Retinal pigment epithelial cell (primary cell): ENCODE data around the gene HCRT.

ENCODE experiments used
- DNase-seq: peaks from one replicate; pipeline ENCODE4 v3.0.0-alpha.2; 2010; ENCODE audit warnings: low read depth
- H3K4me3 ChIP-seq: 2 replicates; pipeline ENCODE4 v1.5.1; 2011; ENCODE audit warnings: mild to moderate bottlenecking, low read length, control low read depth, moderate library complexity
- TF ChIP-seq, protein P1 (sequence below): conservative IDR thresholded peaks from 2 replicates; pipeline ENCODE4 v1.5.1; 2011; ENCODE audit warnings: low read depth, low read length, control low read depth, inconsistent platforms

The HCRT gene

DNA sequence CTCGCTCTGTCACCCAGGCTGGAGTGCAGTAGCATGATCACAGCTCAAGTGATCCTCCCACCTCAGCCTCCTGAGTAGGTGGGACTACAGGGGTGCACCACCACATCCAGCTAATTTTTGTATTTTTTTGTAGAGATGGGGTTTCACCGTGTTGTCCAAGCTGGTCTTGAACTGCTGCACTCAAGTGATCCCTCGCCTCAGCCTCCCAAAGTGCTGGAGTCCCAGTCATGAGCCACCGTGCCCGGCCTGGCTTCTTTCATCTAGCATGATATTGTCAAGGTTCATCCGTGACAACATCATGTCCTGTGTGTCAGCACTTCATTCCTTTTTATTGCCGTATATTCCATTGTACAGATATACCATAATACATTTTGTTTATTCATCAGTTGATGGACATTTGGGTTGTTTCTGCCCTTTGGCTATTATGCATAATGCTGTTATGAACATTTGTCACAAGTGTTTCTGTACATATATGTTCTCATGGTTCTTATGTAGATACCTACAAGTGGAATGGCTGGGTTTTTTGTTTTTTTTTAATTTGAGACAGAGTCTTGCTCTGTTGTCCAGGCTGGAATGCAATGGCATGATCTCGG is 12.4 kb upstream of the HCRT start:
- TF ChIP-seq, protein P1, sequence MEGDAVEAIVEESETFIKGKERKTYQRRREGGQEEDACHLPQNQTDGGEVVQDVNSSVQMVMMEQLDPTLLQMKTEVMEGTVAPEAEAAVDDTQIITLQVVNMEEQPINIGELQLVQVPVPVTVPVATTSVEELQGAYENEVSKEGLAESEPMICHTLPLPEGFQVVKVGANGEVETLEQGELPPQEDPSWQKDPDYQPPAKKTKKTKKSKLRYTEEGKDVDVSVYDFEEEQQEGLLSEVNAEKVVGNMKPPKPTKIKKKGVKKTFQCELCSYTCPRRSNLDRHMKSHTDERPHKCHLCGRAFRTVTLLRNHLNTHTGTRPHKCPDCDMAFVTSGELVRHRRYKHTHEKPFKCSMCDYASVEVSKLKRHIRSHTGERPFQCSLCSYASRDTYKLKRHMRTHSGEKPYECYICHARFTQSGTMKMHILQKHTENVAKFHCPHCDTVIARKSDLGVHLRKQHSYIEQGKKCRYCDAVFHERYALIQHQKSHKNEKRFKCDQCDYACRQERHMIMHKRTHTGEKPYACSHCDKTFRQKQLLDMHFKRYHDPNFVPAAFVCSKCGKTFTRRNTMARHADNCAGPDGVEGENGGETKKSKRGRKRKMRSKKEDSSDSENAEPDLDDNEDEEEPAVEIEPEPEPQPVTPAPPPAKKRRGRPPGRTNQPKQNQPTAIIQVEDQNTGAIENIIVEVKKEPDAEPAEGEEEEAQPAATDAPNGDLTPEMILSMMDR: no peak
- H3K4me3 ChIP-seq: no peak overlapping the region
- DNase-seq: no peak

- H3K4me3 ChIP-seq: peak within 1 kb of the TSS; percentile 70
- TF ChIP-seq, protein P1: no peak
- DNase-seq: no peak
Measured at GRCh38 chr17:42193969-42194899, 9.0 kb upstream of the HCRT start, which contains the start of gene GHDC. Gene GHDC, minus strand, starts transcription at chr17:42194494. Its CDS starts 913 bp downstream, at chr17:42193581.

GRCh38 chr17:42193216-42193968 is 8.1 kb upstream of the HCRT start:
- DNase-seq: no peak
- H3K4me3 ChIP-seq: peak overlapping the region; percentile 70
- TF ChIP-seq, protein P1: no peak

DNA sequence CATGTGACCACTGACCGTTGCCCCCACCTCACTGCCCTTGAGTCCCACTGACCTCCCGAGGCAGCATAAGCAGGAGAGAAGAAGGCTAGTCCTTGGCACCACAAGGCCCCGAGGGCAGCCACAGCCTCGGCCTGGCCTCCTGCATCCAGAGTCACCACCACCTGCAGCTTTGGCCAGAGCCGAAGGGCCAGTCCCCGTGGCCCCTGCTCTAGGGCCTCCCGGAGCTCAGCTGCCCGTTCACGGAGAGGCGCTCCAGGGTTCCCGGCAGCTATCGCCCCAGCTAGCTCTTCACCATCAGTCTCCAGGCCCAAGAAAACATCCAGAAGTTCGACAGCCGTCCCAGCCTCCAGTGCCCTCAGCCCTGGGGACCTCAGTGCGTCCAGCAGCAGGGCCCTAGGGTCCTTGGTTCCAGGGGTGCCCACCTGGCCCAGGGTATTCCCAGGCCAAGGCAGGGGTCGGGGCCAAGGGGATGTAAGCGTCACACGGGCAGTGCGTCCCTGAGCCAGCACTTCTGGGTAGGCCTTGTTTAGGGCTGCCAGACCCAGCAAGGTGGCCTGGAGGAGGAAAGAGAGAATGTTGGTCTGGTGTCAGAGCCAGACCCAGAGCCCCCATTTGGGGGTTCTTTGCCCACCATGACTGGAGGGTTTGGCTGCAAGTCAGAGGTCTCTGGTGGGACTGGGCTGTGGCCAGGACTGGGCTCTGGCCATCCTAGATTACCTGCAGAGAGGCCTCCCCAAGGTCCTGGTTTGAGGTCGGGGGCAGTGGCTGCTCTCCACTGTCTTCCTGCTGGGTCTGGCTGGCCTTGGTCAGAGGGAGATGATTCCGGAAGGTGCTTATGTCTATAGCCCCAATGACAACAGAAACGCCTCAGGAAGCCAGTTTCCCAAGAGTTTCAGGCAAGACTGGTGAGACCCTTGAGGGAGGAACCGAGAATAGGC is 7.2 kb upstream of the HCRT start:
- no peak overlapping the region for H3K4me3 ChIP-seq
- TF ChIP-seq, protein P1: no peak
- no peak for DNase-seq

GRCh38 chr17:42191275-42191608 is 6.0 kb upstream of the HCRT start:
- TF ChIP-seq, protein P1: no peak
- DNase-seq: no peak
- H3K4me3 ChIP-seq: no peak overlapping the region

GRCh38 chr17:42190491-42191274 is 5.4 kb upstream of the HCRT start:
- TF ChIP-seq, protein P1: no peak
- DNase-seq: no peak
- H3K4me3 ChIP-seq: no peak overlapping the region
